Gastrocnemius medialis (tissue), 4 donors: Measurements from ENCODE around the gene OSBPL2.

Source experiments
- CTCF ChIP-seq, 5 experiments: fragments of 450-650 bp in 3 of 5; fragments of 200-600 bp in 2 of 5; sonication (generic) in 2 of 5; IDR thresholded peaks in 4 of 5; conservative IDR thresholded peaks in 1 of 5; 1 replicate in 4 of 5; 2 replicates in 1 of 5; pipeline ENCODE4 v1.5.1; 2016 to 2019; ENCODE audit warnings: antibody characterized with exemption in 5 of 5, mild to moderate bottlenecking in 3 of 5, moderate library complexity in 3 of 5
- POLR2A ChIP-seq, 2 donors: fragments of 450-650 bp; IDR thresholded peaks; one replicate each; pipeline ENCODE4 v1.6.1; 2017; ENCODE audit warnings: antibody characterized with exemption in 2 of 2, mild to moderate bottlenecking in 2 of 2, moderate library complexity in 2 of 2

- TF ChIP-seq POLR2A (IDR thresholded peaks at IDR 0.05) (no peak), CTCF (IDR thresholded peaks at IDR 0.05 in 4 of 5, conservative IDR thresholded peaks at IDR 0.05 in 1 of 5) (no peak)
Observed at GRCh38 chr20:62303062-62303339, 64.7 kb downstream of the OSBPL2 start.
